WTC11 (cell line): ENCODE measurements around the gene RAB17.

ENCODE experiments used
- ESRRA ChIP-seq: sonication (generic); formaldehyde crosslinking; IDR thresholded peaks from 2 replicates; pipeline ENCODE4 v1.8.1; 2022; ENCODE audit warnings: mild to moderate bottlenecking, missing genetic modification reagents, borderline replicate concordance
- NR3C1 ChIP-seq: sonication (generic); formaldehyde crosslinking; conservative IDR thresholded peaks from 2 replicates; pipeline ENCODE4 v1.8.1; 2023; ENCODE audit warnings: low read depth, mild to moderate bottlenecking, missing genetic modification reagents
- SP1 ChIP-seq: sonication (generic); formaldehyde crosslinking; conservative IDR thresholded peaks from 2 replicates; pipeline ENCODE4 v1.8.1; 2022; ENCODE audit warnings: missing genetic modification reagents
- TCF7 ChIP-seq: sonication (generic); formaldehyde crosslinking; IDR thresholded peaks from 2 replicates; pipeline ENCODE4 v1.8.0; 2022; ENCODE audit warnings: mild to moderate bottlenecking, low read depth, missing genetic modification reagents, moderate library complexity
- TEAD4 ChIP-seq: sonication (generic); formaldehyde crosslinking; IDR thresholded peaks from 2 replicates; pipeline ENCODE4 v1.8.0; 2022; ENCODE audit warnings: mild to moderate bottlenecking, missing genetic modification reagents
- ZNF416 ChIP-seq: fragments of 250-450 bp; sonication (Bioruptor Pico); IDR thresholded peaks from 2 replicates; pipeline ENCODE4 v1.9.0; 2021; ENCODE audit warnings: mild to moderate bottlenecking, inconsistent platforms
- TF ChIP-seq, protein P1 (sequence below): fragments of 200-600 bp; IDR thresholded peaks from 2 replicates; pipeline ENCODE4 v1.8.0; 2022; ENCODE audit warnings: antibody characterized with exemption
- TF ChIP-seq, protein P2 (sequence below): sonication (generic); formaldehyde crosslinking; IDR thresholded peaks from 2 replicates; pipeline ENCODE4 v1.8.0; 2022; ENCODE audit warnings: mild to moderate bottlenecking, missing genetic modification reagents
- TF ChIP-seq, protein P3 (sequence below): sonication (generic); formaldehyde crosslinking; conservative IDR thresholded peaks from 2 replicates; pipeline ENCODE4 v1.8.1; 2022; ENCODE audit warnings: mild to moderate bottlenecking, missing genetic modification reagents
- TF ChIP-seq, protein P4 (sequence below): sonication (generic); formaldehyde crosslinking; IDR thresholded peaks from 2 replicates; pipeline ENCODE4 v1.8.0; 2022; ENCODE audit warnings: missing genetic modification reagents
- TF ChIP-seq, protein P5 (sequence below): sonication (generic); formaldehyde crosslinking; IDR thresholded peaks from 2 replicates; pipeline ENCODE4 v1.8.1; 2023; ENCODE audit warnings: mild to moderate bottlenecking, missing genetic modification reagents, moderate library complexity

DNA sequence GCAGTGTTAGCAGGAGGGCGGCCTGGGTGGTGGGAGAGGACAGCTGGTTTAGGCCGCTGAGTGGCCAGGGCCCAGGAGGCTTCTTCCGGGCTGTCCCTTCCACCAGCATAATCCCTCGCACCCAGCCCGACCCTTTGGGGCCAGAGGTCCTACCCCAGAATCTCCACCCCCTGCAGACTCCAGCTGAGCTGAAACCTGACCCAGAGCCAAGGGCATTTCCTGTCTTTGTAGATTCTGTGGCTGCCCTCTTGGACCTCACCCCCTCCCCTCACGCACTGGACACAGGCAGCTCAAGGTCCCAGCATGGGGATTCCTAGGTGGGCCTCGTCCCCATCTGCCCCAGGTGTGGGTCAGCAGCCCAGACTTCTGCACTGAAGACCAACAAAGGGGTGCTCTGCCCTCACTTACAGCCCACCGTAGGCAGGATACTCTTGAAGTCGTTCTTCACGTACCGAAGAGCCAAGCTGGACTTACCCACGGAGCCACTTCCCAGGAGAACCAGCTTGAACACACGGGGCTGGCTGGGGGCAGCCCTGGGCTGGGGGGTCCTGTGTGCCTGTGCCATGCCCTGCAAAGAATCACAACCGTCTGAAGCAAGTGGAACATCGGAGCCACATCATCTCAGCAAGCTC, 4.8 kb downstream of the RAB17 start:
- TF ChIP-seq ESRRA (no peak), ZNF416 (no peak), TEAD4 (CRISPR knock-in tag) (no peak), TCF7 (CRISPR knock-in tag) (no peak), SP1 (CRISPR knock-in tag) (no peak), NR3C1 (CRISPR knock-in tag) (no peak)
- TF ChIP-seq, protein P1, sequence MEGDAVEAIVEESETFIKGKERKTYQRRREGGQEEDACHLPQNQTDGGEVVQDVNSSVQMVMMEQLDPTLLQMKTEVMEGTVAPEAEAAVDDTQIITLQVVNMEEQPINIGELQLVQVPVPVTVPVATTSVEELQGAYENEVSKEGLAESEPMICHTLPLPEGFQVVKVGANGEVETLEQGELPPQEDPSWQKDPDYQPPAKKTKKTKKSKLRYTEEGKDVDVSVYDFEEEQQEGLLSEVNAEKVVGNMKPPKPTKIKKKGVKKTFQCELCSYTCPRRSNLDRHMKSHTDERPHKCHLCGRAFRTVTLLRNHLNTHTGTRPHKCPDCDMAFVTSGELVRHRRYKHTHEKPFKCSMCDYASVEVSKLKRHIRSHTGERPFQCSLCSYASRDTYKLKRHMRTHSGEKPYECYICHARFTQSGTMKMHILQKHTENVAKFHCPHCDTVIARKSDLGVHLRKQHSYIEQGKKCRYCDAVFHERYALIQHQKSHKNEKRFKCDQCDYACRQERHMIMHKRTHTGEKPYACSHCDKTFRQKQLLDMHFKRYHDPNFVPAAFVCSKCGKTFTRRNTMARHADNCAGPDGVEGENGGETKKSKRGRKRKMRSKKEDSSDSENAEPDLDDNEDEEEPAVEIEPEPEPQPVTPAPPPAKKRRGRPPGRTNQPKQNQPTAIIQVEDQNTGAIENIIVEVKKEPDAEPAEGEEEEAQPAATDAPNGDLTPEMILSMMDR, result no peak
- TF ChIP-seq, protein P2, sequence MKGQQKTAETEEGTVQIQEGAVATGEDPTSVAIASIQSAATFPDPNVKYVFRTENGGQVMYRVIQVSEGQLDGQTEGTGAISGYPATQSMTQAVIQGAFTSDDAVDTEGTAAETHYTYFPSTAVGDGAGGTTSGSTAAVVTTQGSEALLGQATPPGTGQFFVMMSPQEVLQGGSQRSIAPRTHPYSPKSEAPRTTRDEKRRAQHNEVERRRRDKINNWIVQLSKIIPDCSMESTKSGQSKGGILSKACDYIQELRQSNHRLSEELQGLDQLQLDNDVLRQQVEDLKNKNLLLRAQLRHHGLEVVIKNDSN (CRISPR knock-in tag), result no peak
- TF ChIP-seq, protein P3, sequence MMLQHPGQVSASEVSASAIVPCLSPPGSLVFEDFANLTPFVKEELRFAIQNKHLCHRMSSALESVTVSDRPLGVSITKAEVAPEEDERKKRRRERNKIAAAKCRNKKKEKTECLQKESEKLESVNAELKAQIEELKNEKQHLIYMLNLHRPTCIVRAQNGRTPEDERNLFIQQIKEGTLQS (CRISPR knock-in tag), result no peak
- TF ChIP-seq, protein P4, sequence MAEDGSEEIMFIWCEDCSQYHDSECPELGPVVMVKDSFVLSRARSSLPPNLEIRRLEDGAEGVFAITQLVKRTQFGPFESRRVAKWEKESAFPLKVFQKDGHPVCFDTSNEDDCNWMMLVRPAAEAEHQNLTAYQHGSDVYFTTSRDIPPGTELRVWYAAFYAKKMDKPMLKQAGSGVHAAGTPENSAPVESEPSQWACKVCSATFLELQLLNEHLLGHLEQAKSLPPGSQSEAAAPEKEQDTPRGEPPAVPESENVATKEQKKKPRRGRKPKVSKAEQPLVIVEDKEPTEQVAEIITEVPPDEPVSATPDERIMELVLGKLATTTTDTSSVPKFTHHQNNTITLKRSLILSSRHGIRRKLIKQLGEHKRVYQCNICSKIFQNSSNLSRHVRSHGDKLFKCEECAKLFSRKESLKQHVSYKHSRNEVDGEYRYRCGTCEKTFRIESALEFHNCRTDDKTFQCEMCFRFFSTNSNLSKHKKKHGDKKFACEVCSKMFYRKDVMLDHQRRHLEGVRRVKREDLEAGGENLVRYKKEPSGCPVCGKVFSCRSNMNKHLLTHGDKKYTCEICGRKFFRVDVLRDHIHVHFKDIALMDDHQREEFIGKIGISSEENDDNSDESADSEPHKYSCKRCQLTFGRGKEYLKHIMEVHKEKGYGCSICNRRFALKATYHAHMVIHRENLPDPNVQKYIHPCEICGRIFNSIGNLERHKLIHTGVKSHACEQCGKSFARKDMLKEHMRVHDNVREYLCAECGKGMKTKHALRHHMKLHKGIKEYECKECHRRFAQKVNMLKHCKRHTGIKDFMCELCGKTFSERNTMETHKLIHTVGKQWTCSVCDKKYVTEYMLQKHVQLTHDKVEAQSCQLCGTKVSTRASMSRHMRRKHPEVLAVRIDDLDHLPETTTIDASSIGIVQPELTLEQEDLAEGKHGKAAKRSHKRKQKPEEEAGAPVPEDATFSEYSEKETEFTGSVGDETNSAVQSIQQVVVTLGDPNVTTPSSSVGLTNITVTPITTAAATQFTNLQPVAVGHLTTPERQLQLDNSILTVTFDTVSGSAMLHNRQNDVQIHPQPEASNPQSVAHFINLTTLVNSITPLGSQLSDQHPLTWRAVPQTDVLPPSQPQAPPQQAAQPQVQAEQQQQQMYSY (CRISPR knock-in tag), result no peak
- TF ChIP-seq, protein P5, sequence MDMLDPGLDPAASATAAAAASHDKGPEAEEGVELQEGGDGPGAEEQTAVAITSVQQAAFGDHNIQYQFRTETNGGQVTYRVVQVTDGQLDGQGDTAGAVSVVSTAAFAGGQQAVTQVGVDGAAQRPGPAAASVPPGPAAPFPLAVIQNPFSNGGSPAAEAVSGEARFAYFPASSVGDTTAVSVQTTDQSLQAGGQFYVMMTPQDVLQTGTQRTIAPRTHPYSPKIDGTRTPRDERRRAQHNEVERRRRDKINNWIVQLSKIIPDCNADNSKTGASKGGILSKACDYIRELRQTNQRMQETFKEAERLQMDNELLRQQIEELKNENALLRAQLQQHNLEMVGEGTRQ (CRISPR knock-in tag), result no peak
